Stomach smooth muscle (tissue), 2 donors: ENCODE measurements around the gene SIRT4.
A peak's percentile ranks its signal among the peaks of the same experiment; 100 is the strongest.

ENCODE experiments used
- H3K27ac ChIP-seq: one replicate; pipeline ENCODE4 v1.7.0; 2013; ENCODE audit warnings: mild to moderate bottlenecking, low read length, inconsistent platforms
- H3K27me3 ChIP-seq, 2 donors: one replicate each; pipeline ENCODE4 v1.7.0; 2013; ENCODE audit warnings: low read length in 2 of 2; ENCODE audit not compliant: insufficient read depth in 2 of 2, control insufficient read depth in 1 of 2
- H3K36me3 ChIP-seq, 2 donors: one replicate each; pipeline ENCODE4 v1.7.0; 2013; ENCODE audit warnings: low read length in 2 of 2; ENCODE audit not compliant: control insufficient read depth in 2 of 2, insufficient read depth in 2 of 2
- H3K4me1 ChIP-seq: one replicate; pipeline ENCODE4 v1.7.0; 2013; ENCODE audit warnings: low read length; ENCODE audit not compliant: control insufficient read depth, insufficient read depth
- H3K4me3 ChIP-seq, 2 donors: one replicate each; pipeline ENCODE4 v1.7.0; 2013; ENCODE audit warnings: low read length in 2 of 2
- H3K9ac ChIP-seq, 2 donors: one replicate each; pipeline ENCODE4 v1.7.0; 2013; ENCODE audit warnings: low read length in 2 of 2, mild to moderate bottlenecking in 1 of 2
- H3K9me3 ChIP-seq, 2 donors: one replicate each; pipeline ENCODE4 v1.7.0; 2013; ENCODE audit warnings: low read length in 2 of 2; ENCODE audit not compliant: control insufficient read depth in 2 of 2
- donor health status: healthy.
- donor health status: Pancreatic carcinoma.

SIRT4 gene

DNA sequence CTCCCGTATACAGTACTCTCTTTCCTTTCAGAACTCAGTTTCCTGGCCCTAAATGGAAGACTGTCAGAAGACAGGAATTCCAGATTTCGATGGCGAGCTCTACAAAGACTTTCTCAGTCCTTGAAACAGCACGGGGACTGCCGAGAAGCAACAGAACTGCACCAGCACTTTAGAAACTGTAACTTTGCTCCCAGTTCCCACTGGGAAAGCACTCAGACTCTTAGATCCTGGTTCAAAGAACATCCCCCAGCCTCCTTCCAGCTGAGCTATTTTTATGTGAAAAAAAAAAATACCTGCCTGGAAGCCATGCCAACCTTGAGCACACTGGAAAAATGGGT, 38.4 kb upstream of the SIRT4 start:
- no peaks in the 10 kb centered on the region for H3K27me3 ChIP-seq
- peaks cover 0 to 2% of the 10 kb centered on the region in 2 donors for H3K36me3 ChIP-seq
- H3K27ac ChIP-seq: peak overlapping the region; percentile 78
- H3K9me3 ChIP-seq: no peaks in the 10 kb centered on the region
- peak overlapping the region; percentile 72 to 84 for H3K4me3 ChIP-seq
- peak overlapping the region; percentile 74 to 82 for H3K9ac ChIP-seq
- peaks cover 50% of the 10 kb centered on the region for H3K4me1 ChIP-seq

DNA sequence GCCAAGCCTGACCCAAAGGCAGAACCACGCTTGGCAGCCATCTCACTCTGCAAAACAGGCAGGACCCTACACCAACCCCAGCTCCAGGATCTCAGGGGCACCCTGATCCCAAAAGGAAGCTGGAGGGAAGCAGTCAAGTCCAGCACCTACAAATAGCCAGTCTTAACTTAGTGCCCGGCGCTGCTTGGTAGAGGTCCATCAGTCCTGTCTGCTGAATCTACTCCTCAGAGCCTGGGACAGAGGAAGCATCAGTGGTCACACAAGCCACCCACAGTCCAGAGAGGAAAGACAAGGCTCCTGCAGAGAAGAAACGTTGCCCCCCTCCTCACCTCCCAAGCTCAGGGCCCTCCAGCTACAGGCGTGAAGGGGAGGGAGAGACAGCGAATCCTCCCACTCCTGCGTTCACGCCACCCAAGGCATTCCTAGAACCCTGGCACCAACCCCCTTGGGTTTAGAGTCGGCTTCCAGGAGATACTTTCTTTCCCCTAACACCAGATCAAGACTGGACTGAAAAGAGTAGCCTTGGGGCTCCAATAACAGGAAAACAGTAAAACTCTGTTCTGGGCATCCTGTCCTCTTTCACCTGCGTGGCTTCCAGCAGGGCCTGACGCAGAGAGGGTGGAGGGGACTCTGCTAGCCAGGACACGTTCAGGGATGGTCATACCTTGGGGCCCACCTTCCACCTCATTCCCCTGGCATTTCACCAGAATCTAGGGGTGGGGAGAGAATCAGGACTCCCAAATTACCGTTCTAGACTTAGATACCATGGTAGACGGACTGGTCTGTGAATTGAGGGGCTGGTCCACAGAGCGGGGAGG, 37.8 kb upstream of the SIRT4 start:
- H3K9me3 ChIP-seq: no peaks in the 10 kb centered on the region
- peak overlapping the region; percentile 78 for H3K27ac ChIP-seq
- no peaks in the 10 kb centered on the region for H3K27me3 ChIP-seq
- H3K9ac ChIP-seq: peak overlapping the region; percentile 74 to 82
- H3K36me3 ChIP-seq: peaks cover 0 to 2% of the 10 kb centered on the region in 2 donors
- peak overlapping the region; percentile 72 to 84 for H3K4me3 ChIP-seq
- peaks cover 50% of the 10 kb centered on the region for H3K4me1 ChIP-seq

DNA sequence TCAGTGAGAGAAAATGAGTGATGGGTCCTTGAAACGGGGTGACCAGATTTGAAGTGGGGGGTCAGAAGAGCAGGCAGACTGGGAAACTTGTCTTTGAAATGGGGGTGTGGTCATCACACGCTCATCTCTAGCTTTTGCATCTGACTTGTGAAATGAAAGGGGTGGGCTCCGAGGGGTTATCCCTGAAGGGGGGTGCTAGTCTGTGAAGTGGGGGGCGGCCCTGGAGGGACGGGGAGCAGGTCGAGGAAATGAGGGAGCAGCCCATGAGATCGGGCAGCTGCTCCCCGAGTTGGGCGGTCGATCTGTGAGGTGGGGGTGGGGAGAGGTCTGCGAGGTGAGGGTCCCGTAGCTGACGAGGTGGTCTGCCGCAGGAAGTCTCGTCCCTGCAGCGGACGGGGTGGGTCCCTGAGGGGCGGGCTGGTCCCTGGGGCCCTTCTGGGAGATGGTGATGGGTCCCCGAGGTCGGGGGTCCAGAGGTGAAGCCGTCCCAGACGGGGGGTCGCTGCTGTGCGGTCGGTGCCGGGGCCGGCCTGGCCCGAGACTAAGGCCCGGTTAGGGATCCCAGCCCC, 37.1 kb upstream of the SIRT4 start:
- H3K4me1 ChIP-seq: peaks cover 46% of the 10 kb centered on the region
- H3K9me3 ChIP-seq: no peaks in the 10 kb centered on the region
- H3K4me3 ChIP-seq: peak overlapping the region; percentile 72 to 84
- no peaks in the 10 kb centered on the region for H3K27me3 ChIP-seq
- peak overlapping the region; percentile 78 for H3K27ac ChIP-seq
- peak overlapping the region; percentile 74 to 82 for H3K9ac ChIP-seq
- H3K36me3 ChIP-seq: peaks cover 0 to 2% of the 10 kb centered on the region in 2 donors

DNA sequence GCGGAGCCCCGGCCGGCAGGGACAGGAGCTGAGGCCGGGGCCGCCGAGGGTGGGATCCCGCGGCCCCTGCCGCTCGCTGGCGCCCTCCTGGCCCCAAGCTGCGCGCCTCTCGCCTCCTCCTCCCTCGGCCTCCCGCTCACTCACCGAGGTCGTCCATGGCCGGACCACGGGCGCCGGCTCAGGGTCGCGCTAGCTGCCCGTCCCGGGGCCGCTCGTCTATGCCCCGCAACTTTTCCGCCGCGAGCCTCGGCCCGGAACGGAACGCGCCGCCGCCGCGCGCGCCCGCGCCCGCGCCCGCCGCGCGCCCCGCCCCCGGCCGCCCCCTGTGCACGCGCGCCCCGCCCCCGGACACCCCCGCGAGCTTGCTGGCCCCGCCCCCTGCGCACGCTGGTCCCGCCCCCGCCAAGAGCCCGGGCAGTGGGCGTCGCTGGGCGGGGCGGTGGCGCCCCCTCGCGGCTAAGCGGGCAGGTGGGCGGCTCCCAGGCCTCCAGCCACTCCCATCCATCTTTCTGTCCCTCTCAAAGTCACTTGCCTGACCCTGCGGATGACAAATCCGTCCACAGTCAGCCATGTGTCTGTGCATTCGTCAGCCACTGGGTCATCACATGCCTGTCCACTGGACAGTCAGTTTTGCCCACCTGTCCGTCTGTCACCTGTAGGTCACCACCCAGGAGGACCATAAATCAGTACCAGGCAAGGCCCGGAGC, 36.5 kb upstream of the SIRT4 start, which contains the start of gene PXN:
TSS of gene PXN (minus strand) at position 258 of the 707 bp plus-strand sequence. CDS start at position 157, 101 bp downstream.
- Histone ChIP-seq H3K27ac (peak within 1 kb of the TSS; percentile 78), H3K9ac (peak within 1 kb of the TSS; percentile 74 to 82), H3K9me3 (no peaks in the 10 kb centered on the region), H3K36me3 (peaks cover 0 to 2% of the 10 kb centered on the region in 2 donors), H3K4me3 (peak within 1 kb of the TSS; percentile 72 to 84), H3K4me1 (peaks cover 42% of the 10 kb centered on the region), H3K27me3 (no peaks in the 10 kb centered on the region)

DNA sequence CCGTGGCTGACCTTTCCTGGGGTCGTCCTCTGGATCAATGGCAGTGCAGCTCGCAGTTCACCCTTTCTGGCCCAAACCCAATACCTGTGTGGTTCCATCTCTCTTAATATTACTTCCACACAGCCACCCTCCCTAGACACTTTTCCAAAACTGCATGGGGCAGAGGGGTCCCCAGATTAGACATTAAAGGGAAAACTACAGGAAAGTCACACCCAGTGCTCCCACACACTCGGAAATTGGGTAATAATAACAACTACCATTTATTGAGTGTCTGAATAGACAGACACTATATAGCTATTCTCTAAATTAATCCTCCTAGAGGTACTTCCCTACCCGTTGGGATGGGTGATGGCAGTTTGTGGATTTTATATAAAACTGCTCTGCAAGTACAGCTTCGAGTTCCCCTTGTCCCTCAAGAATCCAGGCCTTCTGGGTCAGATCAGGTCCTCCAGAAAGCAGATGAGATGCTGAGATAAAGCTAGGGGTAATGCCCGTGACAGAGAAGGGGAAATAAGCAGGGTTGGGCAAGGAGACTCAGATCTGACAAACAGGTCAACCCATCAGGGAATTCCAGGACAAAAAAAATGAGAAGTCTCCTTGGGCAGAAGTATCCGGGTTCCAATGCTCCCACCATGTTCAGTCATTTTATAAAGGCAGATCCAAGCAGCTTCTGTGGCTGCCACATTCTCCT, 35.8 kb upstream of the SIRT4 start:
- H3K4me1 ChIP-seq: peaks cover 42% of the 10 kb centered on the region
- H3K36me3 ChIP-seq: peaks cover 0 to 2% of the 10 kb centered on the region in 2 donors
- no peaks in the 10 kb centered on the region for H3K27me3 ChIP-seq
- no peak overlapping the region for H3K27ac ChIP-seq
- H3K9me3 ChIP-seq: no peaks in the 10 kb centered on the region
- H3K4me3 ChIP-seq: peak overlapping the region in 1 of 2 donors; percentile 60
- no peak overlapping the region for H3K9ac ChIP-seq

DNA sequence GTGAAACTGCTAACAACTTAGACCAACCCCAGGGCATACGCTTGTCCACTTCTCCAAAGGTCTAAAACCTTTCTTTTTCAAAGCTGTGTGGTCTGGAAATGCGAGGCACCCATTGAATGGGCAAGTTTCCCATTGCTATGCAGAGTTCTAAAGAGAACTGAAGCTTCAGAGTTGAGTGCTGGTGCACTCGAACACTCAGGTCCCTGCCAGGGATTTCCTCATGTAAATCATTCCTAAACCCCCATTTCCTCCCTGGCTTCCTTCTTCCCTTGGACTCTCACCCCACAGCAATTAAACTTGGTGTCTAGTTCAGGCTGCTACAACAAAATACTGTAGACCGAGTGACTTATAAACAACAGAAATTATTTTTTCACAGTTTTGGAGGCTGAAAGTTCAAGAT, 34.4 kb upstream of the SIRT4 start:
- Histone ChIP-seq H3K4me1 (peaks cover 28% of the 10 kb centered on the region), H3K27me3 (no peaks in the 10 kb centered on the region), H3K4me3 (no peak overlapping the region), H3K9me3 (no peaks in the 10 kb centered on the region), H3K27ac (no peak overlapping the region), H3K36me3 (no peaks in the 10 kb centered on the region), H3K9ac (no peak overlapping the region)

DNA sequence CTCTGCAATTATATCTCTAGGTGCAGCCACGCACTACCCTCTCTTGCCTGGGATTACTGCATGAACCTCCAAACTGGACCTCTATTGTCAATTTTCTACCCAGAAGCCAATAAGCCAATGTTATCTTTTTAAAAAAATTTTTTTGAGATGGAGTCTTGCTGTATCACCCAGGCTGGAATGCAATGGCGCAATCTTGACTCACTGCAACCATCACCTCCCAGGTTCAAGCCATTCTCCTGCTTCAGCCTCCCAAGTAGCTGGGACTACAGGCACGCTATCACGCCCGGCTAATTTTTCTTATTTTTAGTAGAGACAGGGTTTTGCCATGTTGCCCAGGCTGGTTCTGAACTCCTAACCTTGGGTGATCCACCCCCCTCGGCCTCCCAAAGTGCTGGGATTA, 25.4 kb upstream of the SIRT4 start:
- no peak overlapping the region for H3K9ac ChIP-seq
- H3K4me3 ChIP-seq: no peak overlapping the region
- H3K4me1 ChIP-seq: no peaks in the 10 kb centered on the region
- H3K27ac ChIP-seq: no peak overlapping the region
- H3K9me3 ChIP-seq: no peaks in the 10 kb centered on the region
- no peaks in the 10 kb centered on the region for H3K27me3 ChIP-seq
- H3K36me3 ChIP-seq: no peaks in the 10 kb centered on the region

DNA sequence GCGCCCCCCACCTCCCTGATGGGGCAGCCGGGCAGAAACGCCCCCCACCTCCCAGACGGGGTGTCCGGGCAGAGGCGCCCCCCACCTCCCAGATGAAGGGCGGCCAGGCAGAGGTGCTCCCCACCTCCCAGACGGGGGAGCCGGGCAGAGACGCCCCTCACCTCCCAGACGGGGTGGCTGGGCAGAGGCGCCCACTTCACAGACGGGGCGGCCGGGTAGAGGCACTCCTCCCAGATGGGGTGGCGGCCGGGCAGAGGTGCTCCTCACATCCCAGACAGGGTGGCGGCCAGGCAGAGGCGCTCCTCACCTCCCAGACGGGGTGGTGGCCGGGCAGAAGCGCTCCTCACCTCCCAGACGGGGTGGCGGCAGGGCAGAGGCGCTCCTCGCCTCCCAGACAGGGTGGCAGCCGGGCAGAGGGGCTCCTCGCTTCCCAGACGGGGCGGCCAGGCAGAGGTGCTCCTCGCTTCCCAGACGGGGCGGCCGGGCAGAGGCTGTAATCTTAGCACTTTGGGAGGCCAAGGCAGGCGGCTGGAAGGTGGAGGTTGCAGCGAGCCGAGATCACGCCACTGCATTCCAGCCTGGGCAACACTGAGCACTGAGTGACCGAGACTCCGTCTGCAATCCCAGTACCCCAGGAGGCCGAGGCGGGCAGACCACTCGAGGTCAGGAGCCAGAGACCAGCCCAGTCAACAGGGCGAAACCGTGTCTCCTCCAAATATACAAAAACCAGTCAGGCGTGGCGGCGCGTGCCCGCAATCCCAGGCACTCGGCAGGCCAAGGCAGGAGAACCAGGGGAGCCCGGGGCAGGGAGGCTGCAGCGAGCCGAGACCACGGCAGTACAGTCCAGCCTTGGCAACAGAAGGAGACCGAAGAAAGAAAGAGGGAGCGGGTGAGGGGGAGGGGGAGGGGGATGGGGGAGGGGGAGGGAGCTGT, 23.7 kb upstream of the SIRT4 start:
- Histone ChIP-seq H3K9me3 (no peaks in the 10 kb centered on the region), H3K27ac (no peak overlapping the region), H3K4me3 (no peak overlapping the region), H3K4me1 (no peaks in the 10 kb centered on the region), H3K27me3 (no peaks in the 10 kb centered on the region), H3K9ac (no peak overlapping the region), H3K36me3 (no peaks in the 10 kb centered on the region)

DNA sequence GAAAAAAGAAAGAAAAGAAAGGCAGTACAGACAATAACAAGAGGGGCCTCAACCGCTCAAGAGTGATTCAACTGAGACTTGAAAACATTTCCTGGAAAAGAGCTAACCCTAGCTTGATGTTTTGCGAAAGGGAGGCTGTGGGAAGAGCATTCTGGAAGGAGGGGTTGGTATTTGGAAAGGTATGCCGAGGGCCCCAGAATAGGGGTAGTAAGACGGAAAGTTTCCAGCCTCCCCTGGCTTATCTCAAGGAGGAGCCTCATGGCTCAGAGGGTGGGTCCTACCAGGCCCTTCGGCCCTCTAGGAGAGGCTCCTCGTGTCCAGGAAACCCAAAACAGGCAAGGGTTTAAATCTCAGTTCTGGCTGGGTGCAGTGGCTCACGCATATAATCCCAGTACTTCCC, 18.8 kb upstream of the SIRT4 start:
- H3K9me3 ChIP-seq: no peaks in the 10 kb centered on the region
- H3K27me3 ChIP-seq: no peaks in the 10 kb centered on the region
- no peaks in the 10 kb centered on the region for H3K4me1 ChIP-seq
- no peaks in the 10 kb centered on the region for H3K36me3 ChIP-seq
- H3K9ac ChIP-seq: no peak overlapping the region
- no peak overlapping the region for H3K27ac ChIP-seq
- H3K4me3 ChIP-seq: no peak overlapping the region

DNA sequence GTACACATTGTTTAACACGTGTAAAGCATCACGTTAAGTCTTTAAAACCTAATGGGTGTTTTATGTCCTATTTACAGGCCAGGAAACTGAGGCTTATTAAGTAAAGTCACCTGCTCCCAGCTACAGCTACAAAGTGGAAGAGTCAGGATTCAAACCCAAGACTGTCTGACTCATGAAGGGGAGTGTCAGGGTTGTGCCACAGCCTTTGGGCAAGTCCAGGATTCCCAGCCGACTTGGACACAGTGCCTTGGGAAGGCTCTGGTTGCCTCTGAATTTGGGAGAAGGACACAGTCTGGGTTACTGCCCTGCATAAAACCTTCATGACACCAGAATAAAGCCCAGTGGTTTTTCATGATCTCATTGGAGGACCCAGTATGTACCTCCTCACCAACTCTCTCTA, 17.7 kb upstream of the SIRT4 start:
- Histone ChIP-seq H3K36me3 (no peaks in the 10 kb centered on the region), H3K27ac (no peak overlapping the region), H3K9me3 (no peaks in the 10 kb centered on the region), H3K4me3 (no peak overlapping the region), H3K27me3 (no peaks in the 10 kb centered on the region), H3K9ac (no peak overlapping the region), H3K4me1 (no peaks in the 10 kb centered on the region)
